Endothelial cell of umbilical vein (primary cell): ENCODE data around the gene SLC26A6. TPM values are rescaled to one million over a fixed set of nuclear protein-coding genes. Genes with fewer than 3 reads are reported as not detected.

Experiments
- BruUV-seq: library from RNA; stranded (reverse); fragments of 400-500 nt; replicated peaks from 2 replicates; lab custom pipeline; 2021; lab: Mats Ljungman, UMichigan
- CTCF ChIA-PET: fragments of 300-600, 350-600 bp; sonication (Branson Sonifier 250); formaldehyde crosslinking; loops from one replicate; lab custom pipeline; 2021; ENCODE audit warnings: antibody characterized with exemption, inconsistent platforms; lab: Charles Lee
- POLR2A ChIA-PET: fragments of 300-600, 350-600 bp; sonication (Branson Sonifier 250); formaldehyde crosslinking; loops from one replicate; lab custom pipeline; 2021; ENCODE audit warnings: antibody characterized with exemption, inconsistent platforms; lab: Charles Lee
- DNase-seq: peaks from one replicate; pipeline ENCODE4 v3.0.0-alpha.2; 2011; ENCODE audit warnings: low read depth, low spot score
- FAIRE-seq: peaks from 2 replicates; lab custom pipeline; 2011; peaks lifted over from hg19 to GRCh38; lab: Jason Lieb, UNC
- H2AFZ ChIP-seq: 2 replicates; pipeline ENCODE4 v1.6.0; 2012; ENCODE audit warnings: low read depth, low read length, control low read depth, inconsistent platforms
- H3K27ac ChIP-seq: 2 replicates; pipeline ENCODE4 v1.5.1; 2011; ENCODE audit warnings: low read depth, mild to moderate bottlenecking, control low read depth, low read length, moderate library complexity; ENCODE audit not compliant: insufficient read depth
- H3K27me3 ChIP-seq, 2 experiments: 2 replicates each; pipeline versions ENCODE4 v1.6.0 to v1.6.1; 2011; ENCODE audit warnings: low read length in 2 of 2, mixed read lengths in 1 of 2; ENCODE audit not compliant: control insufficient read depth in 2 of 2, insufficient read depth in 2 of 2
- H3K36me3 ChIP-seq, 2 experiments: 2 replicates in 1 of 2; 3 replicates in 1 of 2; pipeline ENCODE4 v1.5.1; 2011; ENCODE audit warnings: low read length in 2 of 2, mild to moderate bottlenecking in 1 of 2, moderate library complexity in 1 of 2; ENCODE audit not compliant: control insufficient read depth in 2 of 2, insufficient read depth in 2 of 2; ENCODE audit errors: extremely low read depth in 1 of 2
- H3K4me1 ChIP-seq: 3 replicates; pipeline ENCODE4 v1.5.1; 2011; ENCODE audit warnings: mild to moderate bottlenecking, low read length; ENCODE audit not compliant: control insufficient read depth, insufficient read depth; ENCODE audit errors: extremely low read depth
- H3K4me2 ChIP-seq: 2 replicates; pipeline ENCODE4 v1.6.1; 2011; ENCODE audit warnings: low read length, control low read depth, mixed read lengths; ENCODE audit not compliant: insufficient read depth
- H3K4me3 ChIP-seq, 3 experiments: fragments of 200-600 bp in 1 of 3; sonication (generic), shearing (Covaris generic) in 1 of 3; replicated peaks in 1 of 3; 2 replicates each; pipeline ENCODE4 v1.5.1; 2011 to 2016; ENCODE audit warnings: control low read depth in 3 of 3, low read length in 3 of 3, mild to moderate bottlenecking in 2 of 3, inconsistent platforms in 1 of 3, low read depth in 1 of 3, moderate library complexity in 1 of 3; ENCODE audit not compliant: insufficient read depth in 1 of 3
- H3K79me2 ChIP-seq: 2 replicates; pipeline ENCODE4 v1.6.0; 2012; ENCODE audit warnings: low read length, inconsistent platforms; ENCODE audit not compliant: control insufficient read depth, insufficient read depth
- H3K9ac ChIP-seq: replicated peaks from 2 replicates; pipeline ENCODE3; 2011; ENCODE audit warnings: low read length, control low read depth; ENCODE audit not compliant: insufficient read depth; ENCODE audit errors: extremely low read depth
- H3K9me1 ChIP-seq: replicated peaks from 3 replicates; pipeline ENCODE4 v1.6.0; 2011; ENCODE audit warnings: mild to moderate bottlenecking, low read length; ENCODE audit not compliant: control insufficient read depth, insufficient read depth; ENCODE audit errors: extremely low read depth
- H3K9me3 ChIP-seq: replicated peaks from 2 replicates; pipeline ENCODE4 v1.5.1; 2012; ENCODE audit warnings: low read length, inconsistent platforms; ENCODE audit not compliant: control insufficient read depth, insufficient read depth
- H4K20me1 ChIP-seq: replicated peaks from 2 replicates; pipeline ENCODE3; 2011; ENCODE audit warnings: mild to moderate bottlenecking, low read length; ENCODE audit not compliant: control insufficient read depth, insufficient read depth; ENCODE audit errors: extremely low read depth
- EZH2 ChIP-seq: IDR thresholded peaks from 2 replicates; pipeline ENCODE4 v1.6.1; 2012; ENCODE audit warnings: borderline replicate concordance, low read depth, mild to moderate bottlenecking, moderate library complexity, low read length, inconsistent platforms; ENCODE audit not compliant: severe bottlenecking
- FOS ChIP-seq: IDR thresholded peaks from 2 replicates; pipeline ENCODE4 v1.6.1; 2011; ENCODE audit warnings: mild to moderate bottlenecking, low read length, moderate library complexity, borderline replicate concordance; ENCODE audit not compliant: insufficient read depth
- GATA2 ChIP-seq: IDR thresholded peaks from 2 replicates; pipeline ENCODE4 v1.7.0; 2011; ENCODE audit warnings: low read depth, mild to moderate bottlenecking, moderate library complexity, mixed read lengths, low read length; ENCODE audit not compliant: insufficient read length, insufficient read depth
- JUN ChIP-seq: IDR thresholded peaks from 2 replicates; pipeline ENCODE4 v1.6.1; 2011; ENCODE audit warnings: borderline replicate concordance, low read depth; ENCODE audit not compliant: insufficient read length, insufficient read depth
- MYC ChIP-seq: IDR thresholded peaks from one replicate; pipeline ENCODE4 v1.6.1; 2011; ENCODE audit warnings: mild to moderate bottlenecking, low read depth, low read length
- POLR2A ChIP-seq: IDR thresholded peaks from 2 replicates; pipeline ENCODE4 v1.6.1; 2012; ENCODE audit warnings: low read depth, mild to moderate bottlenecking, control low read depth, low read length
- POLR2AphosphoS5 ChIP-seq: IDR thresholded peaks from 2 replicates; pipeline ENCODE4 v1.6.1; 2012; ENCODE audit warnings: low read depth, mild to moderate bottlenecking, control low read depth, low read length, moderate library complexity; ENCODE audit not compliant: insufficient read depth
- dilution Hi-C: fragments of 300-500 bp; cut with MboI; formaldehyde crosslinking; loops from one replicate; pipeline ENCODE4 v1.15.0; 2019; ENCODE audit warnings: low sequenced_read_pairs; ENCODE audit not compliant: extremely low pct_ligation_motif_present
- intact Hi-C: fragments of 100-400 bp; cut with micrococcal nuclease; formaldehyde crosslinking; loops from one replicate; pipeline ENCODE4 v1.10.0; 2022
- polyA plus RNA-seq, 4 experiments: library from polyadenylated mRNA; depleted of rRNA in 3 of 4; stranded (reverse) in 3 of 4; unstranded in 1 of 4; fragments of >200 nt; gene quantifications; 2 replicates each; pipeline versions ENCODE4 v1.2.1 to v1.2.3, GENCODE V29; 2011 to 2012; ENCODE audit warnings: missing spikeins in 1 of 4
- total RNA-seq: library from RNA; stranded (reverse); gene quantifications from 2 replicates; pipeline ENCODE4 v1.2.3, GENCODE V29; 2021
- TF ChIP-seq, protein P1 (sequence below), 2 donors: IDR thresholded peaks; 1 replicate in 1 of 2; 2 replicates in 1 of 2; pipeline ENCODE4 v1.5.1; 2011; ENCODE audit warnings: low read length in 2 of 2, mild to moderate bottlenecking in 2 of 2, moderate library complexity in 2 of 2, control low read depth in 1 of 2, inconsistent platforms in 1 of 2, low read depth in 1 of 2; ENCODE audit not compliant: insufficient read depth in 1 of 2; ENCODE audit errors: extremely low read depth in 1 of 2
- TF ChIP-seq, protein P2 (sequence below): IDR thresholded peaks from 2 replicates; pipeline ENCODE4 v1.6.1; 2011; ENCODE audit not compliant: insufficient read depth, insufficient read length

SLC26A6 gene
- total and polyA plus RNA-seq, 2 donors (not counting 3 experiments of a cell fraction or from before 2014, with no cell fraction given): 31.0 to 32.2 TPM

DNA sequence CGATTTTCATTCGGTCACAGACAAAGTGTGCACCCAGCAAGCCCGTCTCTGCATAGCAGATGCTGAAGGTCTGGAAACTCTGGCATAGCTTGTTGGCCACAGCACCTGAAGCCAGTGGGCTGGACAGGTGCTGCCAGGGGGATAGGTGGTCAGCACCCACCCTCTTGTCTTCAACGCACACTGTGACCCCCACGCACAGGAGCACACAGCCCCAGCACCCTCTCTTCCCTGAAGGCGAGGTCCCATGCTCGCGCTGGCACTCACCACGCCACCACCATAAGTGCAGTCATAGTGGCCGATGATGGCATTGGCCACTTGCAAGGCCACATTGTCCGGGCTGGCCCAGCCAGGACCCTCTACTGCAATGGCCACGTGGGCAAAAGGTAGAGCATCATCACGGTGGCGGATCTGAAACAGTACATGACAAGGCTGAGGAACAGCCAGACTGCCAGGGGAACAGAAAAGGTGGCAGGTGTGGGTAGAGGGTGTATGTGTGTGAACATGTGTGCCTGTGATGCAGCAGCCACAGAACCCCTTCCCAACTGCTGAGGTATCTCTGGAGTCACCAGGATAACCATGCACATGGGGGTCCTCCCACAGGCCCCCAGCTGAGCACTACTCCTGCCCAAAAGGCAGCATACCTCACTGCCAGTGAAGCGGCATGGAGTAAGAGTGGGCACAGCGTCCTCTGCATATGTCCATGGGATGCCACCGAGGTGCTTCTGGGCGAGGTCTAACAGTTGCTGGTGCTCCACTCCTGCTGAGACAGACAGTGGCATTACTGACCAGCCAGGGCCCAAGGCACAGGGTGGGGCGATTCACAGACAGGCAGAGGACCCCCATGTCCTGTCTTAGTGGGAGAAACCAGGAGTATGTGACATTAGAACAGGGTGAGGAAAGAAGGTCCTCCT, 34.3 kb downstream of the SLC26A6 start:
- Histone ChIP-seq H3K27ac (no peak overlapping the region), H3K36me3 (peaks cover 15 to 64% of the 10 kb centered on the region in 2 experiments), H2AFZ (no peak overlapping the region), H3K79me2 (no peaks in the 10 kb centered on the region), H3K4me3 (no peak overlapping the region), H3K9ac (no peak overlapping the region), H3K27me3 (no peaks in the 10 kb centered on the region), H3K4me1 (no peaks in the 10 kb centered on the region), H3K9me3 (no peaks in the 10 kb centered on the region), H4K20me1 (no peaks in the 10 kb centered on the region), H3K4me2 (no peak overlapping the region), H3K9me1 (no peaks in the 10 kb centered on the region)
- TSS peak; percentile 23 for BruUV-seq
- ChIA-PET POLR2A (no interaction called here), CTCF (interaction anchor here (0.7 to 0.8 kb wide), 2 partner anchors 8 to 35 kb away, joined by 3 read pairs; partner anchors contain the start of gene SLC26A6)
- FAIRE-seq (no peak), DNase-seq (no peak)
- dilution Hi-C loops (no loop called here), intact Hi-C loops (no loop called here)
- TF ChIP-seq POLR2AphosphoS5: no peak
- no peak for TF ChIP-seq GATA2

DNA sequence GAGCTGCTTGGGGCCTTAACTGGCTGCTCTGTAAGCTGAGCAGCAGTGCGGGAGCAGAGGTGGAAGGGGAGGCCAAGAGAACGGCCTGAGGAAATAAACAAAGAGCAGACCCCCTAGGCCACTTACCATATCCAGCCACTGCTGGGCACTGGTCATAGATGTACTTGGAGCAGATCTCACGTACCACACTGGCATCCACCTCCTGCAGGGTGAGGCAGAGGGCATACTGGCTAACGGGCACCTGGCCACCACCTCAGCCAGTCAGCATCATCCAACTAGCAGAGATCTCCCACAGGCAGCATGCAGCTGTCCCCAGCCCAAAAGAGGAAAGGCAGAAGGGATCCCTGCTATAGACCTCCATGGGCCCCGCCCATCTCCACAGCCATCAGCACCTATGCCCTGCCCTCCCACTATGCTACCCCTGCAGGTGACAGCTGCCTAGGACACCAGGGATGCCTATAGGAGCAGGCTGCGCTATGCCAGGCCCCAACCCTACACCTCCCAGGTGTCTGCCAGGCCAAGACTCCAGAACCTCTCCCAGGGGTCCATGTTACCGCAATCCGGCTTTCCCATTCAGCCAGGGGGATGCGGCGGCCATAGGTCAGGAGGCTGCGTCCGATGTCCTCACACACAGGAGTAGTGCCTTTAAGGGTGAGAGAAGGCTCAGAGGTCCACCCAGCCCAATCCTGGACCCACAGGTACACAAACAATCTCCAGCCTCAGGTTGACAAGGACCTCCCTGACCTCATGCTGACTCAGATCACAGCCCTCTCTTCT, 35.6 kb downstream of the SLC26A6 start:
- Histone ChIP-seq H3K9me3 (no peaks in the 10 kb centered on the region), H3K27me3 (peaks cover 2 to 4% of the 10 kb centered on the region in 2 experiments), H2AFZ (no peak overlapping the region), H4K20me1 (no peaks in the 10 kb centered on the region), H3K79me2 (no peaks in the 10 kb centered on the region), H3K9me1 (no peaks in the 10 kb centered on the region), H3K9ac (no peak overlapping the region), H3K27ac (no peak overlapping the region), H3K4me2 (no peak overlapping the region), H3K36me3 (peaks cover 11 to 52% of the 10 kb centered on the region in 2 experiments), H3K4me3 (no peak overlapping the region), H3K4me1 (peaks cover 6% of the 10 kb centered on the region)
- dilution Hi-C loops: no loop called here
- no peak for FAIRE-seq
- BruUV-seq: no TSS peak
- ChIA-PET CTCF (interaction anchor here (0.9 kb wide), 1 partner anchor 43 kb away, joined by 3 read pairs; no protein-coding TSS in a partner anchor), POLR2A (no interaction called here)
- no peak for DNase-seq
- intact Hi-C loops: no loop called here
- no peak for TF ChIP-seq JUN
- TF ChIP-seq EZH2: no peak
- TF ChIP-seq, protein P1, sequence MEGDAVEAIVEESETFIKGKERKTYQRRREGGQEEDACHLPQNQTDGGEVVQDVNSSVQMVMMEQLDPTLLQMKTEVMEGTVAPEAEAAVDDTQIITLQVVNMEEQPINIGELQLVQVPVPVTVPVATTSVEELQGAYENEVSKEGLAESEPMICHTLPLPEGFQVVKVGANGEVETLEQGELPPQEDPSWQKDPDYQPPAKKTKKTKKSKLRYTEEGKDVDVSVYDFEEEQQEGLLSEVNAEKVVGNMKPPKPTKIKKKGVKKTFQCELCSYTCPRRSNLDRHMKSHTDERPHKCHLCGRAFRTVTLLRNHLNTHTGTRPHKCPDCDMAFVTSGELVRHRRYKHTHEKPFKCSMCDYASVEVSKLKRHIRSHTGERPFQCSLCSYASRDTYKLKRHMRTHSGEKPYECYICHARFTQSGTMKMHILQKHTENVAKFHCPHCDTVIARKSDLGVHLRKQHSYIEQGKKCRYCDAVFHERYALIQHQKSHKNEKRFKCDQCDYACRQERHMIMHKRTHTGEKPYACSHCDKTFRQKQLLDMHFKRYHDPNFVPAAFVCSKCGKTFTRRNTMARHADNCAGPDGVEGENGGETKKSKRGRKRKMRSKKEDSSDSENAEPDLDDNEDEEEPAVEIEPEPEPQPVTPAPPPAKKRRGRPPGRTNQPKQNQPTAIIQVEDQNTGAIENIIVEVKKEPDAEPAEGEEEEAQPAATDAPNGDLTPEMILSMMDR (IDR thresholded peaks at IDR 0.05; ENCODE audit: extremely low read depth in 1 of 2, insufficient read depth in 1 of 2, low read depth in 1 of 2, low read length in 2 of 2): no peak
- no peak for TF ChIP-seq FOS
- TF ChIP-seq, protein P2, sequence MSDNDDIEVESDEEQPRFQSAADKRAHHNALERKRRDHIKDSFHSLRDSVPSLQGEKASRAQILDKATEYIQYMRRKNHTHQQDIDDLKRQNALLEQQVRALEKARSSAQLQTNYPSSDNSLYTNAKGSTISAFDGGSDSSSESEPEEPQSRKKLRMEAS: no peak
- no peak for TF ChIP-seq MYC
- TF ChIP-seq POLR2AphosphoS5: no peak
- no peak for TF ChIP-seq GATA2
- no peak for TF ChIP-seq POLR2A
